Lung (tissue), 12 donors: ENCODE results near the gene TBC1D17. TPM values are rescaled to one million over a fixed set of nuclear protein-coding genes. Genes with fewer than 3 reads are reported as not detected.

Experiments
- ATAC-seq: fragments of 200-7000 bp; cut with Tn5 transposase; one replicate; pipeline ENCODE4 v1.9.1; 2020; ENCODE audit warnings: moderate number of reproducible peaks; ENCODE audit not compliant: insufficient read depth, low FRiP score
- DNase-seq, 3 donors: peaks; one replicate each; pipeline ENCODE4 v3.0.0-alpha.2; 2013 to 2017
- H3K27ac ChIP-seq, 2 donors: one replicate each; pipeline ENCODE4 v1.5.1; 2013; ENCODE audit warnings: mild to moderate bottlenecking in 2 of 2, moderate library complexity in 2 of 2, control low read depth in 1 of 2, inconsistent platforms in 1 of 2, low read depth in 1 of 2, low read length in 1 of 2
- H3K27me3 ChIP-seq, 3 donors: one replicate each; pipeline ENCODE4 v1.5.1; 2013; ENCODE audit warnings: low read length in 2 of 3; ENCODE audit not compliant: control insufficient read depth in 3 of 3, insufficient read depth in 3 of 3
- H3K36me3 ChIP-seq, 4 donors: one replicate each; pipeline ENCODE4 v1.5.1; 2013; ENCODE audit warnings: low read length in 4 of 4, mild to moderate bottlenecking in 1 of 4, moderate library complexity in 1 of 4; ENCODE audit not compliant: control insufficient read depth in 4 of 4, insufficient read depth in 4 of 4
- H3K4me1 ChIP-seq, 5 donors: one replicate each; pipeline ENCODE4 v1.5.1; 2013; ENCODE audit warnings: low read length in 5 of 5, mild to moderate bottlenecking in 2 of 5, moderate library complexity in 1 of 5; ENCODE audit not compliant: control insufficient read depth in 5 of 5, insufficient read depth in 5 of 5
- H3K4me3 ChIP-seq: one replicate; pipeline ENCODE4 v1.5.1; 2013; ENCODE audit warnings: mild to moderate bottlenecking, control low read depth, moderate library complexity
- H3K9ac ChIP-seq, 2 donors: one replicate each; pipeline ENCODE4 v1.5.1; 2013; ENCODE audit warnings: low read length in 2 of 2, control low read depth in 1 of 2; ENCODE audit not compliant: insufficient read depth in 1 of 2
- H3K9me3 ChIP-seq, 4 donors: one replicate each; pipeline ENCODE4 v1.5.1; 2013; ENCODE audit warnings: low read length in 3 of 4, mild to moderate bottlenecking in 1 of 4, moderate library complexity in 1 of 4; ENCODE audit not compliant: control insufficient read depth in 4 of 4, insufficient read depth in 3 of 4
- WGBS, 2 donors: extraction: QIAGEN DNeasy Blood & Tissue Kit; methylation state at CpG; one replicate each; pipeline ENCODE4 v1.1.7; 2013; 5-methylcytosine and 5-hydroxymethylcytosine counted together
- polyA plus RNA-seq, 2 donors: library from polyadenylated mRNA; stranded (reverse); fragments of 200-250 nt; gene quantifications; one replicate each; pipeline ENCODE4 v1.2.1, GENCODE V29; 2013
- total RNA-seq, 2 donors: library from RNA; depleted of rRNA in 1 of 2; stranded (reverse); fragments of >200 nt in 1 of 2; gene quantifications; one replicate each; pipeline ENCODE4 v1.2.1, GENCODE V29; 2014 to 2021
- TF ChIP-seq, protein P1 (sequence below): IDR thresholded peaks from 2 replicates; pipeline ENCODE4 v1.5.1; 2012; ENCODE audit warnings: mild to moderate bottlenecking; ENCODE audit errors: control extremely low read depth, extremely low read depth
- donor health status: control.
- donor health status: control.
- donor health status: Bipolar disorder and iron deficiency.
- donor health status: healthy.
- donor health status: DM: yes; HTN: yes; CAD: no.

The TBC1D17 gene
- total and polyA plus RNA-seq, 4 donors = 23.3 to 52.9 (median 32.4) TPM

DNA sequence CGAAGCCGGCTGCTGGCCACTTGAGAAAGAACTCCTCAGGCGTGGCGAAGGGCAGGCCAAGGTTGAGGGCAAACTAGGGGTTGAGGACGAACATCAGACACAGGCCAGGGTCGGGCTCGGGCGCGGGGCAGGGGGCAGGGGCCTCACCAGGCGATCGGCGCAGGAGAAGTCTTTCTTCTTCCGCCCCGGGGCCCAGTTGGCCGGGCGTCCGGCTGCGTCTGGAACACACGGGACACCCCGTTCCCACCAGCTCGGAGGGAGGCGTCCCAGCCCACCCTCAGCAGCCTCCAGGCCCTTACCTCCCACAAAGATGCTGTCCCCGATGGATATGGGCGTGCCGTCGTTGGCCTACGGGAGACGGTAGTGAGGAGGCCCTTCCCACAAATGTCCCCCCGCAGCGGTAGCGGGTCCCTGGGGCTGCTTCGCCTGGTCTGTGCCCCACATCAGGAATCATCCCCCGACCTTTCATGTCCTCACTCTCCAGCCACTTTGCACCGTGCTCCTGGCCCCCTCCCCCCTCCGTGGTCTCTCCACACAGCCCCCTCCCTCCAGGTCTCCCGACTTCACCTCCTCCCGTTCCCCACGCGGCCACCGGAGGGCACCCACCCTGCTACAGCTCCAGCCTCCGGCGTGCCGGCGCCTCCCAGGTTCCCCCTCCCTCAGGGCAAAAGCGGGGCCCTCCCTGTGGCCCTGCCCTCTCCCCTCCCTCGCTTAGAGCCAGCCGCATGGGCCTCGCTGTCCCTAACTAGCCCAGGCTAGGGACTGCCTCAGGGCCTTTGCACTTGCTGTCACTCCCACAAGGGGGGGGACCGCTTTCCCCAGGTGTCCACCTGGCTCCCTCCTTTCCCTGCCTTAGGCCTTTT lies 14.9 kb upstream of the TBC1D17 start:
- no peak for DNase-seq
- no peak overlapping the region for H3K4me3 ChIP-seq
- H3K9ac ChIP-seq = no peak overlapping the region
- no peaks in the 10 kb centered on the region for H3K27me3 ChIP-seq
- H3K36me3 ChIP-seq = peaks cover 0 to 64% (median 27%) of the 10 kb centered on the region in 4 donors
- 82 to 84% methylated on average over 43 to 49 of the region's 49 CpGs for WGBS, 2 donors
- ATAC-seq = no peak
- peaks cover 3 to 29% (median 9%) of the 10 kb centered on the region in 5 donors for H3K4me1 ChIP-seq
- TF ChIP-seq, protein P1, sequence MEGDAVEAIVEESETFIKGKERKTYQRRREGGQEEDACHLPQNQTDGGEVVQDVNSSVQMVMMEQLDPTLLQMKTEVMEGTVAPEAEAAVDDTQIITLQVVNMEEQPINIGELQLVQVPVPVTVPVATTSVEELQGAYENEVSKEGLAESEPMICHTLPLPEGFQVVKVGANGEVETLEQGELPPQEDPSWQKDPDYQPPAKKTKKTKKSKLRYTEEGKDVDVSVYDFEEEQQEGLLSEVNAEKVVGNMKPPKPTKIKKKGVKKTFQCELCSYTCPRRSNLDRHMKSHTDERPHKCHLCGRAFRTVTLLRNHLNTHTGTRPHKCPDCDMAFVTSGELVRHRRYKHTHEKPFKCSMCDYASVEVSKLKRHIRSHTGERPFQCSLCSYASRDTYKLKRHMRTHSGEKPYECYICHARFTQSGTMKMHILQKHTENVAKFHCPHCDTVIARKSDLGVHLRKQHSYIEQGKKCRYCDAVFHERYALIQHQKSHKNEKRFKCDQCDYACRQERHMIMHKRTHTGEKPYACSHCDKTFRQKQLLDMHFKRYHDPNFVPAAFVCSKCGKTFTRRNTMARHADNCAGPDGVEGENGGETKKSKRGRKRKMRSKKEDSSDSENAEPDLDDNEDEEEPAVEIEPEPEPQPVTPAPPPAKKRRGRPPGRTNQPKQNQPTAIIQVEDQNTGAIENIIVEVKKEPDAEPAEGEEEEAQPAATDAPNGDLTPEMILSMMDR = no peak
- no peak overlapping the region for H3K27ac ChIP-seq
- no peaks in the 10 kb centered on the region for H3K9me3 ChIP-seq

DNA sequence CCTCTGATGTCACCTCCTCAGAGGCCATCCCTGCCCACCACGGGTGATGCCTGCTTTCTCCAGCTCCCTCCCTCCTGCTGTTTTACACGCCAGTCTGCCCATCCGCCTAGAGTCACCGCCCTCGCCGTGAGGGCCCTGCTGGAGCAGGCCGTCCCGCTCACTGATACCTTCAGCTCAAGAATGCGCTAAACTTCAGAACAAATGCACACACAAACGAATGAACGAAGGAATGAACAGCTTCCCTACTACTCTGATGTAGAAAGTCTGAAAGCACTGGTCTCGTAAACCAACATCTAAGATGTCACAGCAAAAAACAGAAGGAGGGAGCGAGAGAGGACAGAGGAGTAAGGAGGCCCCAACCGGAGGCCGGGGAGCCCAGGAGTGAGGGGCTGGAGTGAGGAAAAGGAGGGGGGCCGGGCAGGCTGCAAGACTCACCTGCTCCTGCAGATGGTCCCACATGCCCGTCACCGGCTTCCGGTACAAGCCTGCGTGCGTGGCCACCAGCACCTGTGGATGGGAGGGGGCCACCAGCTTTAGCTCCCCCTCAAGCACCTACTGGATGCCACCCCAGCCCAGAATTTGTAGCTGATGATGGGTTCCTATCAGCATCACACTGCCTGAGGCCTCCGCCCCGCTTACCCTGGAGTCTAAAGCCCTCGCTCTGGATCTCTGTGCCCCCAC lies 14.1 kb upstream of the TBC1D17 start:
- Histone ChIP-seq H3K9me3 (no peaks in the 10 kb centered on the region), H3K4me3 (no peak overlapping the region), H3K9ac (no peak overlapping the region), H3K36me3 (peaks cover 0 to 57% (median 22%) of the 10 kb centered on the region in 4 donors), H3K27ac (no peak overlapping the region), H3K4me1 (peaks cover 3 to 32% (median 9%) of the 10 kb centered on the region in 5 donors), H3K27me3 (no peaks in the 10 kb centered on the region)
- TF ChIP-seq, protein P1 = no peak
- 93 to 94% methylated on average over 23 to 24 of the region's 24 CpGs for WGBS, 2 donors
- no peak for DNase-seq
- ATAC-seq = no peak

DNA sequence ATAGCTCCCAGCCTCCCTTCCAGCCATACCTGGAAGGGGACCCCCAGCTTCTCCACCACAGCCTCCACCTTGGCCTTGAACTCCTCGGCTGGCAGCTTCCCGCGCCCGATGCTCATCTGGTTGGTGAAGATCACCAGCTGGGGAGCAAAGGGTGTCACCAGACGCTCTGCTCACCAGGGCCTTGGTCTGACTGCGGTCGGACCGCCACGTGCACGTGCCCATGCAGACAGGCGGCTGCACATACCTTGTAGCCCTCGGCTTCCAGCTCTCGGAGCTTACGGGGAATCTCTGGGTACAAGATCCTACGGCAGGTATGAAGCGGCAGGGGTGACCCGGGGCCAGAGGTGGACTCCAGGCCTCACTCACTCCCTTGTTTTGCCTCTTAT lies 13.6 kb upstream of the TBC1D17 start:
- Histone ChIP-seq H3K36me3 (peaks cover 0 to 52% (median 19%) of the 10 kb centered on the region in 4 donors), H3K9ac (no peak overlapping the region), H3K4me1 (peaks cover 3 to 38% (median 9%) of the 10 kb centered on the region in 5 donors), H3K4me3 (no peak overlapping the region), H3K27ac (no peak overlapping the region), H3K27me3 (no peaks in the 10 kb centered on the region), H3K9me3 (no peaks in the 10 kb centered on the region)
- TF ChIP-seq, protein P1 = no peak
- WGBS, 2 donors = 94 to 96% methylated on average over 17 of the region's 17 CpGs
- ATAC-seq = no peak
- DNase-seq = no peak
